NCI-H1048 (cell line): ENCODE measurements around the gene BMP8A.
"Not testable (repeated sequence)": the region's sequence is repeated elsewhere in the genome, so short reads cannot be mapped to it uniquely, and the experiment has no call there.

Experiments used
- DNase-seq: peaks from one replicate; lab custom pipeline; 2025; lab: John Stamatoyannopoulos, UW

Gene BMP8A

DNA sequence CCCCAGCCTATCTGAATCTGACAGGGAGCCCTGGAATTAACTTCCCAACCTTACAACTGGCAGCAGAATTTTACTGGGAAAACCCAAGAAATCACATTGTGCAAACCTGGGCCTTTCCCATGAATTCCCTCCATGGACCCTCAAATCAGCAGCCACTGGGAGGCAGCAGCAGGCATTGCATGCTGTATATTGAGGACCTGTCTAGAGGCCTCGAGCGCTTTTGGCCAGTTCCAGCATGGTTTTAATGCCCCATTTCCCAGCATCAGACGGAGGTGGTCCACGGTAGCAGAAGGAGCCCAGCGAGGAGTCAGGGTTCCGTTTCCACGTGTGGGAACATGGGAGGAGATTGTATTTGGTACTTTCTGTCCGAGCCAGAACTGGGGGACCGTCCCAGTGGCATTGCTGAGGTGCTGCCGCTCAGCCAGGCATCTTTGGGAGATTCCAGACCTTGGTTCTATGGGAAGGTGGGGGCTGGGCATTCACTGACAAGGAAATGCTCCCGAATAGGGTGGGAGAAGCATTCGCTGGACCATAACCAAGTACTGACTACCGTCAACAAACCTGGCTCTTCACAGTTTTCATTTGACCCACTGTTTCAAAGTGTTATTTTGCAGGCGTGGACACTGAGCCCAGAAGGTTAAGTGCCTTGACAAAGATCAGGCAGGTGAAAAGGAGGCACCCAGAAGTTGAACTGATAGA, 15.9 kb downstream of the BMP8A start:
- DNase-seq: no peak

DNA sequence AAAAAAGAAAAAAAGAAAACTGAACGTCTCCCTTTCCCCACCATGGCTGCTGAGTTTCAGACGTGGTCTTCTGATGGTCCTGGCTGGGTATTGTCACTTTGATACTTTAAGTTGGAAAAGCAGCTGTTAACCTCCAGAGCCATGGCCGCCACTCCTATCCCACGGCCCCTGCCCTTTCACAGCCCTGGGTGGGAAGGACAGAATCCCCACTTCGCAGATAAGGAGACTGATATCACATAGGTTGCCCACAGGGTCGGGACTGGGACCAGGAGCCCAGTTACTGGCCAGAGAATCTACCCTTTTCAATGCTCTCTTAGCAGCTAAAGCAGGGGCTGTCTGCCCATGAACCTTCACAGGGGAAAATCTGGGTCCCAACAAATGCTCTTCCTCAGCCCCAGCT, 16.8 kb downstream of the BMP8A start:
- DNase-seq: no peak

DNA sequence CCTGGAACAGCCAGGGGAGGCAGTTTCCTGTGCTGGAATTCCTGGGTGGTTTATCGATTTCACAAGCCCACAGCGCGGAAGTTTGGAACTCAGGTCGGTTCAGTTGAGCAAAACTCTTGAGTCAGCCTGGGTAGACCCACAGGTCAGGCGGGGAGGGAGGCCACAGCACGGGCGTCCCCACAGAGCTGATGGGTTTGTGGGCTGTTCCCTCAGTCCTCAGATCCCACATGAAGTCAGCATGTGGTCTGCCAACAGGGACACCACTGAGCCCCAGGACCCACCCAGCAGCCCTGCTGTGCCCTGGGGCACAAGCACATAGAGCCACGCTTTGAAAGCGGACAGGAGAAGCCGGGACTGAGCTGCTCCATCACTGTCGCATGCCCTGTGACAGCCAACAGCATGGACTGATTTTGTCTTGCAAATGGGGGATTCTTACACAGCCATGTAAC, 17.4 kb downstream of the BMP8A start:
- no peak for DNase-seq

DNA sequence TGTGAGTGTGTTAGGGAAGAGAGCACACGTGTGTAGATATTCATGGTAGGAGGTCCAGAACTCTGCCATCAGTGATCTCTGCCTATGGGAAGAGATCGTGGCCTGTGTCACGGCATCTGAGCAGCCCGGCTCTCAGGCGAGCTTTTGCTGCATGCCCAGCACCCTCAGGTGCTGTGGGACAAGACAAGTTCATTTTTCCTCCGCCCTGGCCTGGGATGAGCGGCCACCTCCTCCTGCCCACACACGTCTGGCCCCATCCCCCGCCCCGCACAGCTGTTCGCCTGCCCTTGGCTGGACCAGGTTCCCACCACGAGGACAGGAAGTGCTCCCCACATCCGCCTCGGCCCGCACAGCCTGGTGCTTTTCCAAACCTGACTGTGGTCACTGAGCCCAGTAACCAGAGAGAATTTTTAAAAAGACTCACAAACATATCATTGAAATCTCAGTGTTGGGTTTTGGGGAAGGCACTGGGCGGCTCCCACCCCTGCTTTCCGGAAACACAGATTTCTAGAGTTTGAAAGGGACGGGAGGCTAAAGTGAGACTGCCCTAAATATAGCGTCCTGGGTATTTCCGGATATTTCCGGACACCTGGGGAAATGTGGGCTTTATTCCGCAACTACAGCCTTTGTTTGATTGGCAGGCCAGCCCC, 18.0 kb downstream of the BMP8A start:
- no peak for DNase-seq

DNA sequence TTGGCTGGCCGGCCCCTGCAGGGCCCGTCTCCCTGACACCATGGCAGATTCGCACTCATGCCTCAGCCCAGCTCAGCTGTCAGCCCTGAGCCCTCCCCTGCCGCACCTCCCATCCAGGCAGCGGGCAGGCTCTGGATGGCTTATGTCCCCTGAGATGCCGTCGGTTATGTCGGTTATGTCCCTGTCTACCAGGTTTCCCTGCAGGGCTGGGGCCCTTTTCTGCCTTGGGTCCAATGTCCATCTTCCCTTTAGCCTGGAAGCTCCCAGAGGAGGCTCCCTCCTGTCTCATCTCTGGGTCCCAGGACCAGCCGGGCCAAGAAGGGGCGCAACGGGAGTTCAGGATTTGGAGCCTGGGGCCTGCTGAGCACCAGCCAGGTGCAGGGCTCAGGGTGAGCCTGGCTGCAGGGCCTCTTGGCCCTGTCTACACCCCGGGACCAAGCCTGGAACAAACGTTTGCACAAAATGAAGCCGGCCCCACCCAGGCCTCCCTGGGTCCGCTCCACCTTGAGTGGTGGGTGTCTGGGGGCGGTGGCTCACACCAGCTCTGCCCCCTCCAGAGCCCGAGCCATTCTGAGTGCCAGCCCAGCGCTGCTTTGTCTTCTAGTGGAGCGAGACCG, 19.2 kb downstream of the BMP8A start:
- not testable (repeated sequence) for DNase-seq

DNA sequence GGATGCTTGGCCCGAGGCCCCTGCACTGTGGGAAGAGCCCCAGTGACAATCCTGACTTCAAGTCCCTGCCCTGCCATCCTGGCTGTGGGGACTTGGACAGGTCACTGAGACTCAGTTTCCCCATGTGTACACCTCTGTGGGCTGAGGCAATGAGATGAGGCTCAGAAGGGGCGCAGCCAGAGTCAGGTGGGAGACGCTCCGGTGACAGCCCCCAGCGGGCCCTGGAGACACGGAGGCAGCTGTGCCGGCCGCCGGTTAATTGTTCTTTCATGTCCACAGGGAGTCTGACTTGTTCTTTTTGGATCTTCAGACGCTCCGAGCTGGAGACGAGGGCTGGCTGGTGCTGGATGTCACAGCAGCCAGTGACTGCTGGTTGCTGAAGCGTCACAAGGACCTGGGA, 20.0 kb downstream of the BMP8A start:
- not testable (repeated sequence) for DNase-seq

DNA sequence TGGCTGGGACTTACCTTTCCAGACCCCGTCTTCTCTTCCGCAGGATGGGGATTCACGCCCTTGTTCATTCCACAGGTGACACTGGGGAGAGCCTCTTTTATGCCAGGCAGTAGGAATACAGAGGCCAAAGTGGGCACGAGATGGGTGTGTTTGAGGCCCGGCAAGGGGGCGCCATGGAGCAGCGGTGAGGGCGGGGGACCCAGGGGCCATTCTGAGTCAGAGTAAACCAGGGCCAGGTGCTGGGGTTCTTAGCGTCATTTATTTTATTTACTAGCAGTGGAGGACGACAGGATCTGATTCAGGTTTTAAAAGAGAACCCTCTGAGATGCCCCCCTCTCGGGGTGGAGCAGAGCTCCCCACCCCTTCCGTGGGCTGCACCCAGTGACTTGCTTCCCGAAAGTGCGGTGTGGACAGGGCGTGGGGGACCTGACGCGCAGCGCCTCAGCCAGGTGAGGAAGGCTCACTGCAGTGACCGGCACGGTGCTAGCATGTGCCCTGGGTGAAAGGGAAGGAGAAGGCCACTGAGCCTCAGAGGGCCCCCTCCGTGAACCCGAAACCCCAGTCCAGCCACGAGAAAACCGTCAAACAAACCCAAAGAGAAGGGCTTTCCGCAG, 20.9 kb downstream of the BMP8A start:
- not testable (repeated sequence) for DNase-seq

DNA sequence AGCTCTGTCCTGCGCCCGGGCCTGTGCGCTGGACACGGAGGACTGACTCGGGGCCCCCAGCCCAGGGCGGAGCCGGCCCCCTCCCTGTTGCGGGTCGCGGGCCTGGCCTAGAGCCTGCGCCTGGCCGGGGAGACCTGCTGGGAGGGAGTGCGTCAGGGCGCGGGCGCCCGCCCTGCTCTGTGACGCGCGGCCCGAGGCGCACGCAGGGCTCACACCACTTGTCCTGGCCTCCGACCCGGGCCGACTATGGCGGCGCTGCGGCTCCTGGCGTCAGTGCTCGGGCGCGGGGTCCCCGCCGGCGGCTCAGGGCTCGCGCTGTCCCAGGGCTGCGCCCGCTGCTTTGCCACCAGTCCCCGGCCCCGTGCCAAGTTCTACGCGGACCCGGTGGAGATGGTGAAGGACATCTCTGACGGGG, 23.3 kb downstream of the BMP8A start:
- not testable (repeated sequence) for DNase-seq

DNA sequence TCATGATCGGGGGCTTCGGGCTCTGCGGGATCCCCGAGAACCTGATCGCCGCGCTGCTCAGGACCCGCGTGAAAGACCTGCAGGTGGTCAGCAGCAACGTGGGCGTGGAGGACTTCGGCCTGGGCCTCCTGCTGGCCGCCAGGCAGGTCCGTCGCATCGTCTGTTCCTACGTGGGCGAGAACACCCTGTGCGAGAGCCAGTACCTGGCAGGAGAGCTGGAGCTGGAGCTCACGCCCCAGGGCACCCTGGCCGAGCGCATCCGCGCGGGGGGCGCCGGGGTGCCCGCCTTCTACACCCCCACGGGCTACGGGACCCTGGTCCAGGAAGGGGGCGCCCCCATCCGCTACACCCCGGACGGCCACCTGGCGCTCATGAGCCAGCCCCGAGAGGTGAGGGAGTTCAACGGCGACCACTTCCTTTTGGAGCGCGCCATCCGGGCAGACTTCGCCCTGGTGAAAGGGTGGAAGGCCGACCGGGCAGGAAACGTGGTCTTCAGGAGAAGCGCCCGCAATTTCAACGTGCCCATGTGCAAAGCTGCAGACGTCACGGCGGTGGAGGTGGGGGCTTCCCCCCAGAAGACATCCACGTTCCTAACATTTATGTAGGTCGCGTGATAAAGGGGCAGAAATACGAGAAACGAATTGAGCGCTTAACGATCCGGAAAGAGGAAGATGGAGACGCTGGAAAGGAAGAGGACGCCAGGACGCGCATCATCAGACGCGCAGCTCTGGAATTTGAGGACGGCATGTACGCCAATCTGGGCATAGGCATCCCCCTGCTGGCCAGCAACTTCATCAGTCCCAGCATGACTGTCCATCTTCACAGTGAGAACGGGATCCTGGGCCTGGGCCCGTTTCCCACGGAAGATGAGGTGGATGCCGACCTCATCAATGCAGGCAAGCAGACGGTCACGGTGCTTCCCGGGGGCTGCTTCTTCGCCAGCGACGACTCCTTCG, 24.0 kb downstream of the BMP8A start:
- DNase-seq: not testable (repeated sequence)

DNA sequence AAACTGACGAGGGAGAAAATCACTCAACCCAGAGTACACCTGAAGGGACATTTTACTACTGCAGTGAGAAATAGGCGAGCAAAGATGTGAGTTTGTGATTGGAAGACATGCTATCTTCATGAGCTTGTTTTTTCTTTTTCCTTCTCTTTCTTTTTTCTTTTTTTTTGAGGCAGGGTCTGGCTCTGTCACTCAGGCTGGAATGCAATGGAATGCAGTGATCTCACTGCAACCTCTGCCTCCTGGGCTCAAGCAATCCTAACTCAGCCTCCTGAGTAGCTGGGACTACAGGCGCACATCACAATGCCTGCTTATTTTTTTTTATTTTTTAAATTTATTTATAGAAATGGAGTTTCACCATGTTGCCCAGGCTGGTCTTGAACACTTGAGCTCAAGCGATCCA, 25.4 kb downstream of the BMP8A start:
- not testable (repeated sequence) for DNase-seq

DNA sequence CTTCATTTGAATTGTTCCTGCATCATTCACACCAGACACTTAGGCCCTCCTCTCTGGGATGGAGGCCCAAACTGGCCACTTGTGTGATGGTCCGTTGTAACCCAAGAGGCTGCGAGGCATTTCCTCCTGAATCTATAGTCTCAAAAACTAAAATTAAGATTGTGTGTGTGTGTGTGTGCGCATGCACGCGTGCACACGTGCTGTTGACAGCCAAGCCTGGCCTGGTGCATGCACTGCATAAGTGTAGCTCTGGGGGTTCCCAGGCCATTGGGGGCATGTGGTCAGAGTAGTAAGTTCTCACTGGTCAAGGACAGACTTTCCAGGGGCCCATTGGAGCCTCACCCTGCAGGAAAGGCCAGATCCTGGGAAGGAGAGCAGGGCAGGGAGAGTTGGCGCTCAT, 26.5 kb downstream of the BMP8A start:
- DNase-seq: not testable (repeated sequence)

DNA sequence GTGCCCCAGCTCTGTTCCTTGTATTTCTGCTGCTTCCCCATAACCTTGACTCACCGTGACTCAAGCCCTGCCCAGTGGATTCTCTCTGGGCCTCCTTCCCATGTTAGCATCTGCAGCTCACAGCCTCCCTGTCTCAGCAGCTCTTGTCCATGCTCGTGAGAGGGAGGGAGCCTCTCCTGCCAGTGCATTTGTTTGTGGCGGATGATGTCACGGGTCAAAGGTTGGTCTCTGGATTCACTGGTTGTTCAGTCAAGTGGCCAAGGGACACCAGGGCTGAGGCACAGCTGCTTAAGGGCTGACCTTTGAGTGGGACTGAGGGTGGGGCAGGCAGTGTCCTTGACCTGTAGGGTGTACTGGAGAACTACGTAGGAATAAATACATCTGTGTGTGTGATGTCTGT, 27.9 kb downstream of the BMP8A start:
- DNase-seq: not testable (repeated sequence)

DNA sequence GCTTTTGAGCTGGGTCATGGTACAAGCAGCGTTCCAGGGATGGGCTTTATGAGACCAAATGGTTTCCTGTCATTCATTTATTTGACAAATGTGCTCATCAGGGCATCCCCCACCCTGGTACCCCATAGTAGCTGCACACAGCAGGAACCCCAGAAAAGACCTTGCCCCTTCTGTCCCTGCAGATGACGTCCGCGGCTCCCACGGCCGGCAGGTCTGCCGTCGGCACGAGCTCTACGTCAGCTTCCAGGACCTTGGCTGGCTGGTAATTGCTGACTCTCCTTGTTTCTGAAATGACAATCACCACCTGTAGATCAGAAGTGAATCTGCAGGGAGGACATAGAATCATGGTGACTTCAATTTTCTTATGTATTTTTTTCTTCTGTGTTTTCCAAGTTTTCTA, 30.8 kb downstream of the BMP8A start:
- DNase-seq: not testable (repeated sequence)

DNA sequence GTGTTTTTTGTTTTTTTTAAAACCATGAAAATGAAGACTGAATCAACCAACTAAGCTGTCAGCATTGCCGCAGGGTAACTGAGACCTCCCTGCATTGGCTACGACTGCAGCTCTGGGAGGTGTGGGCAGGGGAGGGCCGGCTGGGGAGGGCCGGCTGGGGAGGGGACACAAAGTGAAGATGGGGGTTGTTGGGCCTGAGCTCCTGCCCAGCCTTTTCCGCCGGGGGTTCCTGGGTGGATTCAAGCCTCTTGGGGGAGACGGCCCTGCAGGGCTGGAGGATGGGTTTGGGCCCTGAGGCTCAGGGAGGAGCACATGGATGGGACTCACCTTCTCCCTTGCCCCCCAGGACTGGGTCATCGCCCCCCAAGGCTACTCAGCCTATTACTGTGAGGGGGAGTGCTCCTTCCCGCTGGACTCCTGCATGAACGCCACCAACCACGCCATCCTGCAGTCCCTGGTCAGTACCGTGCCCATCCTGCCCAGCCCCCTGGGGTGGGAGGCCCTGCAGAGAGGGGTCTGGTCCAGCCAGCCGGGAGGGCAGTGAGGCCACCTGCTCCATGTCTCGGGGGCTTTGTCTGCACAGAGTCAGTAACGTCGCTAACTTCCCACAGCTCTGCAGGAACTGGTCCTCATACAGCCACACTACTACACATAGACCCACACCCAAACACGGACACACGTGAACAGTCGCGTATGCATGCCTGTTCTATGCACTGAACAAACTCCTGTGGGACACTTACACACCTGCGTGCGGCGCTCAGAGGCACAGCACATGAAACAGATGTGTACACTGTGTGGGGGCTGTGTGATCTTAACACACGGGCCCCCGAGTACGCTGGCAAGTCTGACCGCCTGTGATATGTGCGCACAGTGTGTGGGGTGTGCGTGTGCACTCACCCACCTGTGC, 31.5 kb downstream of the BMP8A start:
- DNase-seq: no peak

DNA sequence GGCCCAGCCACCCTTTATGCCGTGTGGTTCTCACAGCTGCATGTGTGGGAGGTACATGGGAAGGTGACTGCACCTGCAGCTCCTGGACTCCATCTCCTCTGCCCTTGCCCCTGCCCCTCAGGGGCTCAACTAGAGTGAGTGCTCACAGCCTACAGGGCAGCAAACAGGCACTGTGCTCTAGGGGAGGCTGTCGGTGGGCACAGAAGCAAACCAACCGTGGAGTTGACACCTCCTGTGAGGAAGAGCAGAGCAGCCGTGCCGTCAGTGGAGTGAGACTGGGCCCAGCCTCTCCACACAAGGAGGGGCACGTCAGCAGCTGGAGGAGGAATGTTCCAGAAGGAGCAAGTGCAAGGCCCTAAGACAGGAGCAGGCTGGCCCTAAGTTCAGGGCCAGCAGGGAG, 32.7 kb downstream of the BMP8A start:
- no peak for DNase-seq

DNA sequence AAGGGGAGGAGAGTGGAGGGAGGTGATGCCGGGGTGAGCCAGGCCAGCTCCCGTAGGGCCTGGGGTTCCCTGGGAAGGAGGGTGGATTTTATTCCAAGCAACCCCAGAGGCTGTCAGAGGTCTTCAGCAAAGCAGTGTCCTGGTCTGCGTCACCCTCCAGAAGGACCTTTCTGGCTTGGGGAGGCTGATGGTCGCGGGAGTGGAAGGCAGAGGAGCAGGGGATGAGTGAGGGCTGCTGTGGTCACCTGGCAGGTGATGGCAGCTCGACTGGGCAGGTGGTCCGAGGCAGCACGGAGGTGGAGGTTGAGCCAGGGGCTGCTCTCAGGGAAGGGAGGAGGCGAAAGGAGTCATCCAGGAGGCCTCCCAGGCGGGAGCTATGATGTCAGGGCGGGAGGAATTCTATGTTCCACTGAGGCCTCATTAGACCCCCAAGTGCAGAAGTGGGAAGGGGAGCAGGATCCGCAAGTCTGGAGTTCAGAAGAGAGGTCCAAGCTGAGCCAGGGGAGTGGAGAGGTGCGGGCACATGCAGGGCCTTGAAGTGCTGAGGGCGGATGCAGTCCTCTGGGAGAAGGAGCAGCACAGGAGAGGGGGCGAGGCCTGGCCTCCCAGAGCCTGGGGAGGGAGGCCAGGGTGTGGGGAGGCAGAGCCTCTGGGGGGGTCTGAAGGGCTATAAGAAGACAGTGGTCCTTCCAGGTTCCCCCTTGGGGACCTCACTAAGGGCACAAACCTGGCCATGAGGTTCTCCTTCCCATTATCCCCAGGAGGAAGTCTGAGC, 33.3 kb downstream of the BMP8A start:
- DNase-seq: no peak

DNA sequence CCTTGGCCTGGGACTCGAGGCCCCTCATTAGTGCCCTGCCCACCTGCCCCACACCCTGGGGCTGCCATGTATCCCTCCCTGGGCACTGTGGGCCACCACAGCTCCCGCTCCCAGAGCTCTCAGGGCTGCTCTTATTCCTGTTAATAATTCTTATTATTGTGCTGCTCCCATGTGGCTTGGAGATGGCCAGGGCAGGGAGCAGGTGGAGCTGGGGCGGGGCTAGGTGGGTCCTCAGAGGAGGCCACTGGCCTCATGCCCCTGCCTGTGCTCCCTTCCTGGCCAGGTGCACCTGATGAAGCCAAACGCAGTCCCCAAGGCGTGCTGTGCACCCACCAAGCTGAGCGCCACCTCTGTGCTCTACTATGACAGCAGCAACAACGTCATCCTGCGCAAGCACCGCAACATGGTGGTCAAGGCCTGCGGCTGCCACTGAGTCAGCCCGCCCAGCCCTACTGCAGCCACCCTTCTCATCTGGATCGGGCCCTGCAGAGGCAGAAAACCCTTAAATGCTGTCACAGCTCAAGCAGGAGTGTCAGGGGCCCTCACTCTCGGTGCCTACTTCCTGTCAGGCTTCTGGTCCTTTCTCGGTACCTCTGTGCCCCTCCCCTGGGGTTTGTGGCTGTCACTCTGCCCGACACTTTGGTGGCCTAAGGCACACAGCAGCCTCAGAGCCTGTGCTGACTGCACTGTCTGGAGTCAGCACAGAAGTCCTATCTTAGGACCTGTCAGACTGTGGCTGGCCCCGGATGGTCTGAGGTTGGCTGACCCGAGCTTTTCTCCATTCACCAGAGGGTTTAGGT, 34.1 kb downstream of the BMP8A start:
- DNase-seq: no peak

DNA sequence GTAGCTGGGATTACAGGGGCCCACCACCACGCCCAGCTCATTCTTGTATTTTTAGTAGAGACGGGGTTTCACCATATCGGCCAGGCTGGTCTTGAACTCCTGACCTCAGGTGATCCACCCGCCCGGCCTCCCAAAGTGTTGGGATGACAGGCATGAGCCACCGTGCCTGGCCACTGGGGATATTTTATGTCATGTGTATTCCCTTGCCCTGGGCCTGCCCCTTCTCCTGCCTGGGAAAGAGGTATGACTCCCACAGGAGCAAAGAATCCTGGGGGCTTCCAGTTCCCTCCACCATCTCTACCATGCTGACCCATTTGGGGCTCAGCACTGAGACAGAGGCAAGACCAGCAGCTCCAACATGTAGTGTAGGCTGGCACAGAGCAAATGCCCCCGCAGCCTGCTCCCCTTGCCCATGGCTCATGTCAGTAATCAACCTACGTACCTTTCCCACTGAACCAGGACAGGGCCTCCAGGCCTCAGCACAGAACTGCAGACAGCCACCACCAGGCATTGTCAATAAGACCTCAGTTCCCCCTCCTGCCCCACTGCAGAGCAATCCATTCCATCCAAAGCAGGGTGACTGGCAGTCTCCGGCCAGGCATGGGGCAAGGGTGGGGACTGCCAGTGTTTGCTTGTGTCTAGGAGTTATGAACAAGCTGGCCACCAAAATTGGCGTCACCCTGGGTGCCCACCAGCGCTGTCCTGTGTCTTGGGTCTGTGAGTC, 35.2 kb downstream of the BMP8A start:
- DNase-seq: no peak
